Aorta (tissue), 5 donors: ENCODE results near the gene SERPINA7. TPM values are rescaled to one million over a fixed set of nuclear protein-coding genes. Genes with fewer than 3 reads are reported as not detected.

Experiments used
- ATAC-seq: fragments of 200-7000 bp; cut with Tn5 transposase; one replicate; pipeline ENCODE4 v1.9.1; 2022; ENCODE audit warnings: moderate library complexity; ENCODE audit not compliant: low FRiP score
- DNase-seq, 2 donors: peaks; one replicate each; pipeline ENCODE4 v3.0.0-alpha.2; 2020
- H3K27ac ChIP-seq, 2 donors: one replicate each; pipeline ENCODE4 v1.5.1; 2013; ENCODE audit warnings: low read length in 2 of 2, mild to moderate bottlenecking in 2 of 2, moderate library complexity in 2 of 2, control low read depth in 1 of 2, inconsistent platforms in 1 of 2, low read depth in 1 of 2
- H3K27me3 ChIP-seq, 2 donors: one replicate each; pipeline ENCODE4 v1.6.1; 2013; ENCODE audit warnings: control low read depth in 1 of 2, low read length in 1 of 2, mild to moderate bottlenecking in 1 of 2, moderate library complexity in 1 of 2; ENCODE audit not compliant: insufficient read depth in 2 of 2, control insufficient read depth in 1 of 2
- H3K36me3 ChIP-seq, 2 donors: one replicate each; pipeline ENCODE4 v1.6.1; 2013; ENCODE audit warnings: control low read depth in 1 of 2, low read length in 1 of 2, mild to moderate bottlenecking in 1 of 2; ENCODE audit not compliant: insufficient read depth in 2 of 2, control insufficient read depth in 1 of 2
- H3K4me1 ChIP-seq, 2 donors: one replicate each; pipeline ENCODE4 v1.6.1; 2013; ENCODE audit warnings: low read length in 2 of 2, control low read depth in 1 of 2, mild to moderate bottlenecking in 1 of 2, moderate library complexity in 1 of 2; ENCODE audit not compliant: insufficient read depth in 2 of 2, control insufficient read depth in 1 of 2
- H3K4me3 ChIP-seq, 2 donors: one replicate each; pipeline ENCODE4 v1.5.1; 2013; ENCODE audit warnings: low read length in 2 of 2, control low read depth in 1 of 2, mild to moderate bottlenecking in 1 of 2
- H3K9me3 ChIP-seq: one replicate; pipeline ENCODE4 v1.6.1; 2013; ENCODE audit warnings: mild to moderate bottlenecking, low read length; ENCODE audit not compliant: control insufficient read depth
- WGBS, 2 donors: extraction: QIAGEN DNeasy Blood & Tissue Kit; methylation state at CpG; one replicate each; pipeline ENCODE4 v1.1.7; 2013; 5-methylcytosine and 5-hydroxymethylcytosine counted together
- intact Hi-C, 2 donors: fragments of 100-400 bp; cut with DNase I; formaldehyde crosslinking; loops; one replicate each; pipeline versions ENCODE4 v1.14.2 to v1.15.0; 2022
- long read RNA-seq, 2 donors: library from polyadenylated mRNA; unstranded; transcript quantifications; one replicate each; pipeline ENCODE4 v2.0.0, GENCODE V29; 2020 to 2021
- polyA plus RNA-seq, 2 donors: library from polyadenylated mRNA; stranded (reverse); fragments of 200-250 nt; gene quantifications; one replicate each; pipeline ENCODE4 v1.2.3, GENCODE V29; 2013
- total RNA-seq, 2 donors: library from RNA; stranded (reverse); fragmentation: NEBNext Ultra II Directional; extraction: Animal tissue kit (Norgen Biotek cat#: 25700); gene quantifications; one replicate each; pipeline ENCODE4 v1.2.1, GENCODE V29; 2021
- donor health status: healthy with polysubstance abuse.
- donor health status: Bipolar disorder and iron deficiency.
- donor health status: DM: no; HTN: no; CAD: no.
- donor health status: DM: no; HTN: no; CAD: no.
- donor health status: DM: yes; HTN: yes; CAD: no.

The SERPINA7 gene
- total RNA-seq (not detected), polyA plus RNA-seq (not detected)
- long read RNA-seq, donor 1: 0 reads
- long read RNA-seq, donor 2: 0 reads

DNA sequence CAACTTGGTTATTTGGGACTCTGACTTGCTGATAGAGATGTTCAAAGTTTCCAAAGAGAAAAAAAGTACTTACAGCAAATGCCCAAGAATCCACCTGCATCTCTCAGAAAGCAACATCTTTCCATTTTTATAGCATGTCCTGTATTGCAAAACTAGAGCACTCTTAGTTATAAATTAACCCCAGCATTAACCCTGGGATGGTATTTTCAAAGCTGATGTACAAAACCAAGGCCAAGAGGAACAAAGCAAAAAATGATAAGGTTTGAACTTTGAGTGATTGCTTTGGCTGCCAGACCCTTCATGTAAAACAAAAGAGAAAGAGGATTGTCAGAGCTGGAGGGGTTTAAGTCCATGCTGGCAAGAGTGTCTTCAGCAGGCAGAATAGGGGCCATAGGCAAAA lies at the start of gene SERPINA7:
SERPINA7 (minus strand) TSS at position 103 of the 400 bp plus-strand sequence. CDS start 1,669 bp downstream, outside the sequence.
- Histone ChIP-seq H3K27ac (no peak within 1 kb of the TSS), H3K36me3 (no peaks in the 10 kb centered on the region), H3K27me3 (no peaks in the 10 kb centered on the region), H3K4me1 (no peaks in the 10 kb centered on the region), H3K4me3 (no peak within 1 kb of the TSS), H3K9me3 (no peaks in the 10 kb centered on the region)
- DNase-seq (no peak), ATAC-seq (no peak)
- intact Hi-C loops: no loop called here

- no peak for DNase-seq
- ATAC-seq: no peak
- Histone ChIP-seq H3K27ac (no peak overlapping the region), H3K27me3 (no peaks in the 10 kb centered on the region), H3K9me3 (no peaks in the 10 kb centered on the region), H3K4me1 (no peaks in the 10 kb centered on the region), H3K36me3 (no peaks in the 10 kb centered on the region), H3K4me3 (no peak overlapping the region)
- intact Hi-C loops: no loop called here
- 74 to 85% methylated on average over 3 of the region's 3 CpGs for WGBS, 2 donors
These were observed 30.5 kb upstream of the SERPINA7 start for GRCh38 chrX:106069048-106069447.

- Histone ChIP-seq H3K9me3 (no peaks in the 10 kb centered on the region), H3K4me3 (no peak overlapping the region), H3K36me3 (no peaks in the 10 kb centered on the region), H3K27me3 (no peaks in the 10 kb centered on the region), H3K4me1 (no peaks in the 10 kb centered on the region), H3K27ac (no peak overlapping the region)
- intact Hi-C loops: no loop called here
- DNase-seq: no peak
- 83 to 89% methylated on average over 1 of the region's 1 CpG for WGBS, 2 donors
- ATAC-seq: no peak
These were observed 11.5 kb upstream of the SERPINA7 start for GRCh38 chrX:106050054-106050453.

DNA sequence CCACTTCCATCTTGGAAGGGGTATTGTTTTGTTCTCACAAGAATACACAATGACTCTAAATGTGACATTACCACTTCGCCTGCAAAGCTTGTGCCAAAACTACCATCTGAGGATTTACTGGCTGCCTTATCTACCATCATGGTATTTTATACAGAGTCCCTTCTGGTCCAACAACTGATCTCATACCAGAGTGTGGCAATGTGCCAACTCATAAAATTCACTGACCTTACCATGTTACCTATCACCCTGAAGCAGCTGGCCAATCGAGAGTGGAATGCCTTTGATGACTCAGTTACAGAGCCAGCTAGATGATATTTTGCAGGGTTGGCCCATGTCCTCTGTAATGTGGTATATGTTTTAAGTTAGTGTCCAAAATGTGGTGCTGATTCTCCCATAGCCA lies 3.8 kb upstream of the SERPINA7 start:
- WGBS, 2 donors: 6 to 17% methylated on average over 2 of the region's 2 CpGs
- no peak overlapping the region for H3K4me3 ChIP-seq
- no peaks in the 10 kb centered on the region for H3K27me3 ChIP-seq
- intact Hi-C loops: no loop called here
- no peaks in the 10 kb centered on the region for H3K9me3 ChIP-seq
- DNase-seq (no peak), ATAC-seq (no peak)
- no peaks in the 10 kb centered on the region for H3K4me1 ChIP-seq
- H3K27ac ChIP-seq: no peak overlapping the region
- H3K36me3 ChIP-seq: no peaks in the 10 kb centered on the region

GRCh38 chrX:106040861-106041260 lies 2.3 kb upstream of the SERPINA7 start:
- Histone ChIP-seq H3K27me3 (no peaks in the 10 kb centered on the region), H3K4me1 (no peaks in the 10 kb centered on the region), H3K9me3 (no peaks in the 10 kb centered on the region), H3K36me3 (no peaks in the 10 kb centered on the region), H3K27ac (no peak overlapping the region), H3K4me3 (no peak overlapping the region)
- 69% methylated on average over 4 of the region's 4 CpGs for WGBS, 2 donors
- intact Hi-C loops: no loop called here
- ATAC-seq (no peak), DNase-seq (no peak)

- intact Hi-C loops: no loop called here
These were observed 1.4 kb upstream of the SERPINA7 start for GRCh38 chrX:106039920-106040319.

GRCh38 chrX:106037835-106038473 lies 573 bp downstream of the SERPINA7 start:
- no peak for DNase-seq
- no peaks in the 10 kb centered on the region for H3K36me3 ChIP-seq
- ATAC-seq: no peak
- no peaks in the 10 kb centered on the region for H3K4me1 ChIP-seq
- no peaks in the 10 kb centered on the region for H3K9me3 ChIP-seq
- intact Hi-C loops: no loop called here
- no peaks in the 10 kb centered on the region for H3K27me3 ChIP-seq
- no peak overlapping the region for H3K27ac ChIP-seq
- WGBS, 2 donors: 94% methylated on average over 1 of the region's 1 CpG
- no peak overlapping the region for H3K4me3 ChIP-seq

More at GRCh38 chrX:106039920-106040319, 1.4 kb upstream of the SERPINA7 start:
- H3K9me3 ChIP-seq: no peaks in the 10 kb centered on the region
- DNase-seq (no peak), ATAC-seq (no peak)
- WGBS, 2 donors: 16 to 22% methylated on average over 2 of the region's 2 CpGs
- H3K27me3 ChIP-seq: no peaks in the 10 kb centered on the region
- H3K36me3 ChIP-seq: no peaks in the 10 kb centered on the region
- no peak overlapping the region for H3K4me3 ChIP-seq
- no peaks in the 10 kb centered on the region for H3K4me1 ChIP-seq
- H3K27ac ChIP-seq: no peak overlapping the region

DNA sequence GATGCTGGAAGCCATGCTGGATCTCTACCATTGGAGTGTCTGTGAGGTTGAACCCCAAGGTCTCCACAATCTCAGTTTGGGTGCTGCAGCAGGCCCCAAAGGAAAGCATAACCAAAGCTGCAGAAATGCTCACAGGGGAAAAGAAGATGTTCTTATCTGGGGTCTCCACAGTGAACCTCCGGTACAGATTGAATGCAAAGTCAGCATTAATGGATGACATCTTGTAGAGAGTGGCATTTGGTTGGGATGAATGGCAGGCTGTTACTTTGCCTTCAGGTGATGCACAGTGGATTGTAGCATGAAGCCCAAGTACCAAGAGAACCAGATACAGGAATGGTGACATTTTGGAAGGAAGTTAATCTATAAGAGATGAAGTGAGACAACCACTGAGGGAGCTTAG lies 1.8 kb downstream of the SERPINA7 start:
- DNase-seq (no peak), ATAC-seq (no peak)
- H3K27me3 ChIP-seq: no peaks in the 10 kb centered on the region
- no peaks in the 10 kb centered on the region for H3K4me1 ChIP-seq
- H3K9me3 ChIP-seq: no peaks in the 10 kb centered on the region
- H3K4me3 ChIP-seq: no peak overlapping the region
- intact Hi-C loops: no loop called here
- H3K36me3 ChIP-seq: no peaks in the 10 kb centered on the region
- 86 to 87% methylated on average over 1 of the region's 1 CpG for WGBS, 2 donors
- no peak overlapping the region for H3K27ac ChIP-seq

DNA sequence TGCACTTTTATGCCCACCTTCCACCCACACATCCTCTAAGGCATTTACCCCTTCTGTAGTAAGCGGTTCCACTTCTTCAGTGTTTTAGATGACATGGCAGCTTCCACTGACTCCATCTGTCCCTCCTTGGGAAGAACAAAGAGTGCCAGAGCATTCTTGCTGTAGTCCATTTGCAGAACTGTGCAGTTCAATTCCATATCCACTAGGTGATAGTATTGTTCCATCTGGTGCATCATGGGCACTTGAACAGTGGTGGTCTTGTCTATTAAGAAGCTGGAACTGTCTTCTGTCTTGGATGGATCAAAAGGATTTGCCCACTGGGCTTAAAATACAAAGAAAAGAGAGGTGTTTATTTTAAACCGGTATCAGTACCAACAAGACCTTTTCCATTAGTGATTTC lies 3.5 kb downstream of the SERPINA7 start:
- intact Hi-C loops: no loop called here
- 44 to 75% methylated on average over 2 of the region's 2 CpGs for WGBS, 2 donors
- H3K36me3 ChIP-seq: no peaks in the 10 kb centered on the region
- ATAC-seq (no peak), DNase-seq (no peak)
- H3K27ac ChIP-seq: no peak overlapping the region
- H3K27me3 ChIP-seq: no peaks in the 10 kb centered on the region
- H3K4me3 ChIP-seq: no peak overlapping the region
- H3K4me1 ChIP-seq: no peaks in the 10 kb centered on the region
- no peaks in the 10 kb centered on the region for H3K9me3 ChIP-seq
